Stimulated activated CD8-positive, alpha-beta memory T cell treated with anti-CD3 and anti-CD28 coated beads, Interleukin-2, amount 100 ng/mL, for 48 hours (primary cell): Measurements from ENCODE around the gene CIAO2B.
"Not testable (repeated sequence)": the region's sequence is repeated elsewhere in the genome, so short reads cannot be mapped to it uniquely, and the experiment has no call there.

Experiments
- DNase-seq, 2 donors: peaks; one replicate each; pipeline ENCODE4 v3.0.0-alpha.2; 2020; ENCODE audit warnings: low read depth in 2 of 2

The CIAO2B gene

DNA sequence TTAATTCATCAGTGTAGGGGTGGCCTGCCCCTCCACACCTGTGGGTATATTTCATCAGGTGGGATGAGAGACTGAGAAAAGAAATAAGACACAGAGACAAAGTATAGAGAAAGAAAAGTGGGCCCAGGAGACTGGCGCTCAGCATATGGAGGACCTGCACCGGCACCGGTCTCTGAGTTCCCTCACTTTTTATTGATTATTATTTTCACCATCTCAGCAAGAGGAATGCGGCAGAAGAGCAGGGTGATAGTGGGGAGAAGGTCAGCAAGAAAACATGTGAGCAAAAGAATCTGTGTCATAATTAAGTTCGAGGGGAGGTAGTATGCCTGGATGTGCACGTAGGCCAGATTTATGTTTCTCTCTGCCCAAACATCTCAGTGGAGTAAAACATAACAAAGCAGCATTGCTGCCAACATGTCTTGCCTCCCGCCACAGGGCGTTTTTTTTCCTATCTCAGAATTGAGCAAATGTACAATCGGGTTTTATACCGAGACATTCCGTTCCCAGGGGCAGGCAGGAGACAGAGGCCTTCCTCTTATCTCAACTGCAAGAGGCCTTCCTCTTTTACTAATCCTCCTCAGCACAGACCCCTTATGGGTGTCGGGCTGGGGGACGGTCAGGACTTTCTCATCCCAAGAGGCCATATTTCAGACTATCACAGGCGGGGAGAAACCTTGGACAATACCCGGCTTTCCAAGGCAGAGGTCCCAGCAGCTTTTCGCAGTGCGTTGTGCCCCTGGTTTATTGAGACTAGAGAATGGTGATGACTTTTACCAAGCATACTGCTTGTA is 21.4 kb upstream of the CIAO2B start:
- DNase-seq, result not testable (repeated sequence)

DNA sequence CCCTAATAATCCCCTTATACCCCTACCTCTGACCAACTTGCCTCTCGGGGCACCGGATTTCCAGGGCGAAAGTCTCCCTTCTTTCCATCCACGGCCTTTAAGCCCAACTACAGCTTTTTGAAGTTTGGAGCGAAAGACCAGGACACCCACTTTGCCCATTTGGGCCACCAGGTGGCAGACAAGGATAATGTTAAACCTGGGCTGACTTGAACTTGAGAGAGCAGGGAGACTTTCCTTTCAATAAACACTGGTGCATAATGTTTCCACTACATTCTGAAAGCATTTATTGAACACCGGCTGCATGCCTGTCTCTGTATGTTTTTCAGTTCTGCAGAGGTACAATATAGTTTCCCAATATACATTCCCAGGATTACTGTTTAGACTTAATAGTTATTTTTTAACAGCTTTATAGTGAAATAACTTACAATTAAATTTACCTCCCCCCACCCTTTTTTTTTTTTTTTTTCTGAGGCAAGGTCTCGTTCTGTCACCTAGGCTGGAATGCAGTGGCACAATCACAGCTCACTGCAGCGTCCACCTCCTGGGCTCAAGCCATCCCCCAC is 20.0 kb upstream of the CIAO2B start:
- DNase-seq, result peak; percentile 55 to 70

DNA sequence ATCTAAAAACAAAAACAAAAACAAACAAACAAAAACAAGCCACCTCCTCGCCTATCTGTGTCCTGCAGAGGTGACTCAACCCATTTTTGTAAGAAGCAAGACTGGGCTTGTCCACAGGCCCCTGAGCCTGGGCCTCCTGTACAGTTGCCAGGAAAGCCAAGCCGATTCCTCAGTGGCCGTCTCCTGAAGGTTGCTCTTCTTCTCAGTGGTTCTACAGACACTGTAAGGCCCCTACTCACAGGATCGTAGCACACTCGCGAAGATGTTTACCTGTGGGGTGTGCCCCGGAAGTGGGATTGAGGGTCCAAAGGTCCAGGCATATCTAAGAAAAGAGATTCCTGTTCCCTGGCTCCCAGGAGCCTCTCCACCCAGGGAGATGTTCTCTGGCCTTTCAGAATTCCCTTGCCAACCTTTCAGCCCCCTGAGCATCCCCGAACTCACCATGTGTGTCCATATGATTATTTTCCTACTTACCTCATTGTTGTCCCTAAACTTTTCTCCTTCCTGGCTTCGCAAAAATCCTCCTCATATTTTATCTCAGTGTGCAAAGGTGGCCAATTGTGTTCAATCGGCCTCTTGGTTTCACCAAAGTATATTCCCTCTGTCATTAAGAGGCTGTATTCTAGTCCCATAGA is 19.4 kb upstream of the CIAO2B start:
- no peak for DNase-seq

DNA sequence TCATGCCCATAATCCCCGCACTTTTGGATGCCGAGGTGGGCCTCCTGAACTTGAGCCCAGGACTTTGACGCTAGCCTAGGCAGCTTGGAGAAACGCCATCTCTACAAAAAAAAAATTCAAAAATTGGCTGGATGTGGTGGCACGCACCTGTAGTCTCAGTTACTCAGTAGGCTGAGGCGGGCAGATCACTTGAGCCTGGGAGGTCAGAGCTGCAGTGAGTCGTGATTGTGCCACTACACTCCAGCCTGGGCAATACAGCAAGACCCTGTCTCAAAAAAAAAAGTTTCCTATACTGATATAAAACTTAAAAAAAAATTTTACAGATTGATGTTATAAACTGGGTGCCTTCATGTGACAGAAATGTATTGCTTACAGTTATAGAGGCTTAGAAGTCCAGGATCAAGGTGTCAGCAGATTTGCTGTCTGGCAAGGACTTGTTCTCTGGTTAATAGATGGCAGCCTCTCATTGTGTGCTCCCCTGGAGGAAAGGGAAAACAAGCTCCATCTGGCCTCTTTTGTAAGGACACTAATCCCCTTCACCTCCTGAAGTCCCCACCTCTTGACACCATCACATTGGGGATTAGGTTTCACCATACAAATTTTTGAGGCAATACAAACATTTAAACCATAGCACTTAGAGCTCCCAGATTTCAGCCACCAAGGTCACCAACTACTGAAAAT is 18.4 kb upstream of the CIAO2B start:
- DNase-seq, result no peak

DNA sequence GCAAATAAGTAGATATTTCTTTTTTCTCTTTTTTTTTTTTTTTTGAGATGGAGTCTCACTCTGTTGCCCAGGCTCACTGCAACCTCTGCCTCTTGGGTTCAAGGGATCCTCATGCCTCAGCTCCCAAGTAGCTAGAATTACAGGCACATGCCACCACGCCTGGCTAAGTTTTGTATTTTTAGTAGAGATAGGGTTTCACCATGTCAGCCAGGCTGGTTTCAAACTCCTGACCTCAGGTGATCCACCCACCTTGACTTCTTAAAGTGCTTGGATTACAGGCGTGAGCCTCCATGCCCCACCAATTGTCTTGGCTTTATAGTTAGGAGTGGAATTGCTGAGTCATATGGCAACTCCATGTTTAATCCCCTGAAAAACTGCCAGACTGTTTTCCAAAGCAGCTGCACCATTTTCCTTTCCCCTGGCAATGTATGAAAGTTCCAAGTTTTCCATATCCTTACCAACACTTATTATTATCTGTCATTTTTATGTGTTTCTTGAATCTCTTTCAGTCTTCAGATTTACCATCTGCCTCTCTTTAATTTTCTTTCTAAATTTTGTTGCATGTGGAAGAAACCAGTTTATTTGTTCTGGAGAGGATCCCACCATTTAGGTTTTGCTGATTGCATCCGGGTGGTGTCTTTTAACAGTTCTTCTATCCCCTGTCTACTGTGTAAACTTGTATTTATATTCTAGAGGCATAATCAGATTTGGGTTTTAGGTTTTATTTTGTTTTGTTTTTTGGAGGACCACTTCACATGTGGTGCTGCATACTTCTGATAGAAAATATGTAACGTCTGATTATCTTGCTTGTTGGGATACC is 17.0 kb upstream of the CIAO2B start:
- DNase-seq, result no peak

DNA sequence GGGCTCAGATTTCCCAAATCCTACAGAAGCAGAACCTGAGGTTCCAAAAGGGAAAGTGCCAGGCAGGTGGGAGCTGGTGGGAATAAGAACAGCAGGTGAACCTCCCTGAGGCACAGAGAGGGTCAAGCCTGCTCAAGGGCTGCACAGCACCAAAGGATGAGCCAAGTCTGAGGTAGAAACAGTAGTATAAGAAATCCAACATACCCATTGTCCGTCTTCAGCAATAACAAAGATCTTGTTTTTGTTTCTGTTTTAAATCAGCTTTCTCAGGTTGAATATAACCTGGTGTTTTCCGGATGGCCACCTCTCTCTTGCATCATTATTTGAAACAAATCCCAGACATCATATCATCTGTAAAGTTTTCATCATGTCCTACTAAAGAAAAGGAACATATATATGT is 16.2 kb upstream of the CIAO2B start:
- DNase-seq, result no peak

DNA sequence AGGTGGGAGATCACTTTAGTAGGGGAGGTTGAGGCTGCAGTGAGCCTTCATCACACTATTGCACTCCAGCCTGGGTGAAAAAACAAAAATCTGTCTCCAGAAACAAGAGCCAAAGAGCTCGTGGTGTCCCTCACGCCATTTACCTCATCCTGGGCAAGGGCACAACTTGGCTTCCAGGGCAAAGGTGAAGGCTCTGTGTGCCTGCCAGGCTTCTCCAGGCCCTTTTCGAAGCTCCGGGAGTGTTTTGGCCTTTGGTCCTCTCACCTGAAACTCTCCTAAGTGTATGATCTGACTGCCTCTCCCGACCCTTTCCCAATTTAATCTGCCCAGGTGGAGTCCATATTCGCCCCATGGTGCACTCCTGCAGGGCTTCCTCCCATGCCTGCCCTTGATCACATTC is 15.3 kb upstream of the CIAO2B start:
- DNase-seq, result no peak

DNA sequence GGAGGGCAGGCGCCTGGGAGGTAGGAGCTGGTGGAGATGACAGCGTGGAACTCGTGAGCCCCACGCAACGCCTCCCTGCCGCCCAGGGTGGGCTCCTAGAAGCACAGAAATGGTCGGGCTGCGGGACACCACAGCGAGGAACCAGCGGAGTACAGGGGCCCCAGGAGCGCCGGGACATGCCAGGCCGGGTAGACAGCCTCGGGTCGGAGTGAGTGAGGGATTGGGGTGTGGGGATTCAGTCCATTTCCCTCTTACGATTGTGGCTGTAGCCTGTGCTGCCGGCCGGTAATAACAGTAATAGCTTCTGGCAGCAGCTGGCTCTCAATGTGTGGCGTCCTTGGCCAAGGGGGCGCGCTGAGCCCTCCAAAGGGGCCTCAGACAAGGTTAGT is 14.6 kb upstream of the CIAO2B start:
- DNase-seq, result no peak

DNA sequence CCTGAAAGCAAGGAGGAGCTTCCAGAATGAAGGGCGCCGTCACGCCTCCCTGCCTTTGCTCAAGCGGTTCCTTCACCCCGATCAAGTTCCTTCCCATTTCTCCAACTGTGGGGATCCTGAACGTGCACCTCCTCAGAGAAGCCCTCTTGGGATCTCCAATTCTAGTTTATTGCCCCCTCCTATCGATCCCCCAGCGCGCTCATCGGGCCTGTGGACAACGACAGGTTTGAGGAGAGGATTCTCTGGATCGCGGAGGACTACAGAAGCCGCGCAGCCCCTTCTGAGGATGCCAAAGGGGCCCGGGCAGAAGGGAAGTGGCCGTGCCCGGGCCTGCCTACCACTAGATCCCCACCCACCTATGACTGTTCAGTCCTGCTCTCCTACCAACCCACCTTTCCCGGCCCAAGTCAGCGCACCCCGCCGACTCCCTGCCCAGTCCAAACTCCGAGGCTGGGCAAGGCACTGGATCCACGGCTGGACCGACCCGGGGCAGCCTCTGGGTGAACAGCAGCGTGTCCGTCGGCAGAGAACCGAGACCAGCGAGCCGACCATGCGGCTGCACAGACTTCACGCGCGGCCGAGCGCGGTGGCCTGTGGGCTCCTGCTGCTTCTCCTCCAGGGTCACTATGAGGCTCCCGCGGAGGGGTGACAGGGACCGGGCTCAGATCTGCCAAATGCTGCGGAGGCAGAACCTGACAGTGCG is 14.1 kb upstream of the CIAO2B start:
- DNase-seq, result no peak

DNA sequence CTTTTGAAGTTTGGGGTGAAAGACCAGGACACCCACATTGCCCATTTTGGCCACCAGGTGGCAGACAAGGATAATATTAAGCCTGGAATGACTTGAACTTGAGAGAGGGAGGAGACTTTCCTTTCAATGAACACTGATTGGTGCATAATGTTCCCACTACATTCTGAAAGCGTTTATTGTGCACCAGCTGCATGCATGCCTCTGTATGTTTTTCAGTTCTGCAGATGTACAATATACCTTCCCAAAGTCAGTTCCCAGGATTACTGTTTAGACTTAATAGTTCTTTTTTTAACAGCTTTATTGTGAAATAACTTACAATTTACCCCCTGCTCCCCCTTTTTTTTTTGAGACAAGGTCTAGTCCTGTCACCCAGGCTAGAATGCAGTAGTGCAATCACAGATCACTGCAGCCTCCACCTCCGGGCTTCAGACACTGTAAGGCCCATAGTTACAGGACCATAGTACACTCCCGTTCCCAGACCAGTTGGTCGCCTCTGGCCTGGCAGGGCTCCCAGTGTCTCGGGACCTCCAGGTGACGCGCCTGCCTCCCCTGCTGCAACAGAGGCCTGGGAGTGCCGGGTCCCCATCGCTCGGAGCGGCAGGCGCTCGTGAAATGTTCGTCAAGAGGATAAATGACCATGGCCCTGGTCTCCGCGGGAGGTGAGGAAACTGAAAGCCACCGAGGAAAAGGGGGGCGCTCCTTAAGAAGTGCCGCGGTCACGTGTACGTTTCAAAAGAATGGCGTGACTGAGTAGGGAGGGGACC is 13.3 kb upstream of the CIAO2B start:
- peak; percentile 71 to 80 for DNase-seq

DNA sequence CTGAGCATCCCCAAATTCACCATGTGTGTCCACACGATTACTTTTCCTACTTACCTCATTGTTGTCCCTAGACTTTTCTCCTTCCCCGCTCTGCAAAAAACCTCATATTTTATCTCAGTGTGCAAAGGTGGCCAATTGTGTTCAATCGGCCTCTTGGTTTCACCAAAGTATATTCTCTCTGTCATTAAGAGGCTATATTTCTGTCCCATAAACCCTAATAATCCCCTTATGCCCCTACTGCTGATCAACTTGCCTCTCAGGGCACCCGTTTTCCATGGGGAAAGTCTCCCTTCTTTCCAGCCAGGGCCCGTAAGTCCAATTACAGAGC is 12.7 kb upstream of the CIAO2B start:
- no peak for DNase-seq

DNA sequence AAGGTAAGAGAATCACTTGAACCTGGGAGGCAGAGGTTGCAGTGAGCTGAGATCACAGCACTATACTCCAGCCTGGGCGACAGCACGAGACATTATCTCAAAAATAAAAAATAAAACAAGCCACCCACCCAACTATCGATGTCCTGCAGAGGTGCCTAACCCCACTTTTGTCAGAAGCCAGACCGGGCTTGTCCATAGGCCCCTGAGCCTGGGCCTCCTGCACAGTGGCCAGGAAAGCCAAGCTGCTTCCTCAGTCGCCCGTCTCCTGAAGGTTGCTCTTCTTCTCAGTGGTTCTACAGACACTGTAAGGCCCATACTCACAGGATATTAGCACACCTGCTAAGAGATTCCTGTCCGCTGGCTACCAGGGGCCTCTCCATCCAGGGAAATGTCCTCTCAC is 12.3 kb upstream of the CIAO2B start:
- no peak for DNase-seq

DNA sequence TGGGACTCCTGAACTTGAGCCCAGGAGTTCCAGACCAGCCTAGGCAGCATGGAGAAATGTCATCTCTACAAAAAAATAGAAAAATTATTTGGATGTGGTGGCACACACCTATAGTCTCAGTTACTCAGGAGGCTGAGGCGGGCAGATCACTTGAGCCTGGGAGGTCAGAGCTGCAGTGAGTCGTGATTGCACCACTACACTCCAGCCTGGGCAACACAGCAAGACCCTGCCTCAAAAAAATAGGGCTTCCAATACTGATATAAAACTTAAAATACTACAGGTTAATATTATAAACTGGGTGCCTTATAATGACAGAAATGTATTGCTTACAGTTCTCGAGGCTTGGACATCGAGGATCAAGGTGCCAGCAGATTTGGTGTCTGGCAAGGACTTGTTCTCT is 11.7 kb upstream of the CIAO2B start:
- no peak for DNase-seq

DNA sequence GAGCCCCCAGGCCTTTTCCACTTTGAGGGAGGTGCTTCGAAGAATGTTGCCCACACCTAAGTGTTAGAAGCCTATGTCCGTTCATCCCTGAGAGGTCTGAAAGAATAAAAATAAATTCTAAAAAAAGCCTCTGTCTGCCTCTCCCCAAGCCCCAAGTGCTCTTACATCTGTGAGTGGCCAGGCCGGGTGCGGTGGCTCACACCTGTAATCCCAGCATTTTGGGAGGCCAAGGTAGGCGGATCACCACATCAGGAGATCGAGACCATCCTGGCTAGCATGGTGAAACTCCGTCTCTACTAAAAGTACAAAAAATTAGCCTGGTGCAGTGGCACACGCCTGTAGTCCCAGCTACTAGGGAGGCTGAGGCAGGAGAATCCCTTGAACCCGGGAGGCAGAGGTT is 10.8 kb upstream of the CIAO2B start:
- DNase-seq, result not testable (repeated sequence)

DNA sequence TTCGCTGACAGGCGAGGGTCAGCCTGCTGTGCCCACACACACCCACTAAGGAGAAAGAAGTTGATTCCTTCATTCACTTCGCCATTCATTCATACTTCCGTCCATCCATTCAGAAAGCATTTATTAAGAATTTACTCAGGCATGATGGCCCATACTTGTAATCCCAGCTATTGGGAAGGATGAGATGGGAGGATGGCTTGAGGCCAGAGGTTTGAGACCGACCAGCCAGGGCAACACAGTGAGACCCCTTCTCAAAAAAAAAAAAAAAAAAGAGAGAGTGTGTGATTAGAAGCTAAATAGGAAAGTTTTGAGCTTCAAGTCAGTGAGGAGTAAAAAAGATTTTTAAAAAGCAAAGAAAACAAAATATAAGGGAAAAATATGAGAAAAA is 9.8 kb upstream of the CIAO2B start:
- DNase-seq, result no peak

DNA sequence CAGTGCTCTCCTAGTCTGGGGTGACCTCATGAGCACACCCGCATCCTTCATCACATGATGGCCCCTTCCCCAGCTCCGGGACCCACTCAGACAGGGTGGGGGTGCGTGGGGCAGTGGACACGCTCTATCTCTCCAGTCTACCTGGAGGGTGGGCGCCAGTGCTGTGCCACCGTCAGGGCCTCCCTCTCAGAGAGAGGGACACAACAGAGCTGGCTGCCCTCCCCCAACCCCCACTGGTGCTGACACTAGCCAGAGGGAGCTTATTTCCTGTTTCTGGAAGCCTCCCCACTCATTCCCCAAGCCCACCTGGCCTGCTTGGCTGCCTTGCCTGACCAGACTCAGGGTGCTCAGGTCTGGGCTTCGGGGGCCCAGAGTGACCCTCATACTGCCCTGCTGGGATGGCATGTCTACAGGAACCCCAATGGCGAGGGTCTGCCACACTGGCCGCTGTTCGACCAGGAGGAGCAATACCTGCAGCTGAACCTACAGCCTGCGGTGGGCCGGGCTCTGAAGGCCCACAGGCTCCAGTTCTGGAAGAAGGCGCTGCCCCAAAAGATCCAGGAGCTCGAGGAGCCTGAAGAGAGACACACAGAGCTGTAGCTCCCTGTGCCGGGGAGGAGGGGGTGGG is 9.3 kb upstream of the CIAO2B start:
- no peak for DNase-seq

DNA sequence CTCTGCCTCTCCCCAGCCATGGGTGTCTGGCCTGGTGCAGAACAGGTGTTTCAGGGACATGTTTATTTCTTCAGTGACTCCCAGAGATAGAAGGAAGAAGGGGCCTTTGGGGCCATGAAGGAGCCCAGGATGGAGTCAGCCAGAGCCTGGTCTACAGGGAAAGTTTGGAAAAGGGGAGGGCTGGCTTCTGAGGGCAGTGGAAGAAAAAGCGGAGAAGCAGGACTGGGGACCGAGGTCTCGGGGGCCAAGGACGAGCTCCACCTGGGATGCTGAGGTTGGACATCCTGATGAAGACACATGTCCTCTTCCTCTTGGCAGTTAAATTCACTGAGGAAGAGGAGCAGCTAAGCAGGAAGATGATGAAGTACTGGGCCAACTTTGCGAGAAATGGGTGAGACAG is 8.8 kb upstream of the CIAO2B start:
- DNase-seq, result no peak

DNA sequence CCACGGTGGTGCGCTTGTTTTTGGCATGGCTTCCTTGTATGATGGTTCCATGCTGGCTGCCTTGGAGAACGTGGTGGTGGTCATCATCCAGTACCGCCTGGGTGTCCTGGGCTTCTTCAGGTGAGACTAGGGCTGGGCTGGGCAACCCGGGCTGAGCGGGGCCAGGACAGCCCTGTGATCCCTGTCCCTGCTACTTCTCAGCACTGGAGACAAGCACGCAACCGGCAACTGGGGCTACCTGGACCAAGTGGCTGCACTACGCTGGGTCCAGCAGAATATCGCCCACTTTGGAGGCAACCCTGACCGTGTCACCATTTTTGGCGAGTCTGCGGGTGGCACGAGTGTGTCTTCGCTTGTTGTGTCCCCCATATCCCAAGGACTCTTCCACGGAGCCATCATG is 6.0 kb upstream of the CIAO2B start:
- no peak for DNase-seq

DNA sequence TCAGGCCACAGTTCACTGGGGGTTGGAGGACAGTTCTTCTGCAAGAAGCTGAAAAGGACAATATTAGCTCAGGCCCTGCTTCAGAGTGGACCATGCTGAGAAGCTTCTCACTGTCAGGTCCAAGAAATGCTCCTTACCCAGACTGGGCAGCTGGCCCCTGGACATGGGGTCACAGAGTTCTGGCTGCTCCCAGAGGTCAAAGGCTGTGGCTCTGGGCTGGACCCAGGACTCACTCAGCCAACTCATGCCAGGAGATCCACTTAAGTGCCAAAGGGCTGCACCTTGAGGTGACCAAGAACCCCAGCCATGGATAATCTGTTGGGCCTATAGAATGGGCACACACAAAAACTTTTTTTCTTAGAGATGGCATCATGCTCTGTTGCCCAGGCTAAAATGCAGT is 5.2 kb upstream of the CIAO2B start:
- DNase-seq, result no peak

DNA sequence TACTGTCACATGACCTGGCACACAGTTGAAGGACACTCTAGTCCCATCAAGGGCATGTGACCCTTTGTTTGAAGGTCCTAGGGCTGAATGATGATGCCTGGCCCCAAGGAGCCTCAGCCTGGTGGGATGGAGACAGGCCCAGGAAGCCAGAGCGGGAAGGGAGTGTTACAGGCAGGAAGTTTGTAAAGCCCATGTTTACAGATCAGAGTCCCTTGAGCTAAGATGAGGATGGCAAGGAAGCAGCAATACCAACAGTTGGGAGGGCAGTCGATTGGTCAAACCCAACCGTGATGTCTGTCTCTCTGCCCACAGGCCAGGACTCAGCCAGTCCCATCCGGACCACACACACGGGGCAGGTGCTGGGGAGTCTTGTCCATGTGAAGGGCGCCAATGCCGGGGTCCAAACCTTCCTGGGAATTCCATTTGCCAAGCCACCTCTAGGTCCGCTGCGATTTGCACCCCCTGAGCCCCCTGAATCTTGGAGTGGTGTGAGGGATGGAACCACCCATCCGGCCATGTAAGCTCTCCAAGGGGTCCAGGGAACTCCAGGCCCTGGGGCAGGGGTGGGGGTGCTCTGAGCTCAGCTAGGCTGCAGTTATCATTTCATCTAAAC is 3.6 kb upstream of the CIAO2B start:
- DNase-seq, result no peak
